Endothelial cell of umbilical vein (primary cell): ENCODE measurements around the gene KCNK1. TPM values are rescaled to one million over a fixed set of nuclear protein-coding genes. Genes with fewer than 3 reads are reported as not detected.

ENCODE experiments used
- BruUV-seq: library from RNA; stranded (reverse); fragments of 400-500 nt; replicated peaks from 2 replicates; lab custom pipeline; 2021; lab: Mats Ljungman, UMichigan
- CTCF ChIA-PET: fragments of 300-600, 350-600 bp; sonication (Branson Sonifier 250); formaldehyde crosslinking; loops from one replicate; lab custom pipeline; 2021; ENCODE audit warnings: antibody characterized with exemption, inconsistent platforms; lab: Charles Lee
- POLR2A ChIA-PET: fragments of 300-600, 350-600 bp; sonication (Branson Sonifier 250); formaldehyde crosslinking; loops from one replicate; lab custom pipeline; 2021; ENCODE audit warnings: antibody characterized with exemption, inconsistent platforms; lab: Charles Lee
- DNase-seq: peaks from one replicate; pipeline ENCODE4 v3.0.0-alpha.2; 2011; ENCODE audit warnings: low read depth, low spot score
- FAIRE-seq: peaks from 2 replicates; lab custom pipeline; 2011; peaks lifted over from hg19 to GRCh38; lab: Jason Lieb, UNC
- H2AFZ ChIP-seq: 2 replicates; pipeline ENCODE4 v1.6.0; 2012; ENCODE audit warnings: low read depth, low read length, control low read depth, inconsistent platforms
- H3K27ac ChIP-seq: 2 replicates; pipeline ENCODE4 v1.5.1; 2011; ENCODE audit warnings: low read depth, mild to moderate bottlenecking, control low read depth, low read length, moderate library complexity; ENCODE audit not compliant: insufficient read depth
- H3K27me3 ChIP-seq, 2 experiments: 2 replicates each; pipeline versions ENCODE4 v1.6.0 to v1.6.1; 2011; ENCODE audit warnings: low read length in 2 of 2, mixed read lengths in 1 of 2; ENCODE audit not compliant: control insufficient read depth in 2 of 2, insufficient read depth in 2 of 2
- H3K36me3 ChIP-seq, 2 experiments: 2 replicates in 1 of 2; 3 replicates in 1 of 2; pipeline ENCODE4 v1.5.1; 2011; ENCODE audit warnings: low read length in 2 of 2, mild to moderate bottlenecking in 1 of 2, moderate library complexity in 1 of 2; ENCODE audit not compliant: control insufficient read depth in 2 of 2, insufficient read depth in 2 of 2; ENCODE audit errors: extremely low read depth in 1 of 2
- H3K4me1 ChIP-seq: 3 replicates; pipeline ENCODE4 v1.5.1; 2011; ENCODE audit warnings: mild to moderate bottlenecking, low read length; ENCODE audit not compliant: control insufficient read depth, insufficient read depth; ENCODE audit errors: extremely low read depth
- H3K4me2 ChIP-seq: 2 replicates; pipeline ENCODE4 v1.6.1; 2011; ENCODE audit warnings: low read length, control low read depth, mixed read lengths; ENCODE audit not compliant: insufficient read depth
- H3K4me3 ChIP-seq, 3 experiments: fragments of 200-600 bp in 1 of 3; sonication (generic), shearing (Covaris generic) in 1 of 3; replicated peaks in 1 of 3; 2 replicates each; pipeline ENCODE4 v1.5.1; 2011 to 2016; ENCODE audit warnings: control low read depth in 3 of 3, low read length in 3 of 3, mild to moderate bottlenecking in 2 of 3, inconsistent platforms in 1 of 3, low read depth in 1 of 3, moderate library complexity in 1 of 3; ENCODE audit not compliant: insufficient read depth in 1 of 3
- H3K79me2 ChIP-seq: 2 replicates; pipeline ENCODE4 v1.6.0; 2012; ENCODE audit warnings: low read length, inconsistent platforms; ENCODE audit not compliant: control insufficient read depth, insufficient read depth
- H3K9ac ChIP-seq: replicated peaks from 2 replicates; pipeline ENCODE3; 2011; ENCODE audit warnings: low read length, control low read depth; ENCODE audit not compliant: insufficient read depth; ENCODE audit errors: extremely low read depth
- H3K9me1 ChIP-seq: replicated peaks from 3 replicates; pipeline ENCODE4 v1.6.0; 2011; ENCODE audit warnings: mild to moderate bottlenecking, low read length; ENCODE audit not compliant: control insufficient read depth, insufficient read depth; ENCODE audit errors: extremely low read depth
- H3K9me3 ChIP-seq: replicated peaks from 2 replicates; pipeline ENCODE4 v1.5.1; 2012; ENCODE audit warnings: low read length, inconsistent platforms; ENCODE audit not compliant: control insufficient read depth, insufficient read depth
- H4K20me1 ChIP-seq: replicated peaks from 2 replicates; pipeline ENCODE3; 2011; ENCODE audit warnings: mild to moderate bottlenecking, low read length; ENCODE audit not compliant: control insufficient read depth, insufficient read depth; ENCODE audit errors: extremely low read depth
- CTCF ChIP-seq, 2 donors: IDR thresholded peaks; 1 replicate in 1 of 2; 2 replicates in 1 of 2; pipeline ENCODE4 v1.5.1; 2011; ENCODE audit warnings: low read length in 2 of 2, mild to moderate bottlenecking in 2 of 2, moderate library complexity in 2 of 2, control low read depth in 1 of 2, inconsistent platforms in 1 of 2, low read depth in 1 of 2; ENCODE audit not compliant: insufficient read depth in 1 of 2; ENCODE audit errors: extremely low read depth in 1 of 2
- FOS ChIP-seq: IDR thresholded peaks from 2 replicates; pipeline ENCODE4 v1.6.1; 2011; ENCODE audit warnings: mild to moderate bottlenecking, low read length, moderate library complexity, borderline replicate concordance; ENCODE audit not compliant: insufficient read depth
- GATA2 ChIP-seq: IDR thresholded peaks from 2 replicates; pipeline ENCODE4 v1.7.0; 2011; ENCODE audit warnings: low read depth, mild to moderate bottlenecking, moderate library complexity, mixed read lengths, low read length; ENCODE audit not compliant: insufficient read length, insufficient read depth
- JUN ChIP-seq: IDR thresholded peaks from 2 replicates; pipeline ENCODE4 v1.6.1; 2011; ENCODE audit warnings: borderline replicate concordance, low read depth; ENCODE audit not compliant: insufficient read length, insufficient read depth
- MYC ChIP-seq: IDR thresholded peaks from one replicate; pipeline ENCODE4 v1.6.1; 2011; ENCODE audit warnings: mild to moderate bottlenecking, low read depth, low read length
- POLR2A ChIP-seq: IDR thresholded peaks from 2 replicates; pipeline ENCODE4 v1.6.1; 2012; ENCODE audit warnings: low read depth, mild to moderate bottlenecking, control low read depth, low read length
- POLR2AphosphoS5 ChIP-seq: IDR thresholded peaks from 2 replicates; pipeline ENCODE4 v1.6.1; 2012; ENCODE audit warnings: low read depth, mild to moderate bottlenecking, control low read depth, low read length, moderate library complexity; ENCODE audit not compliant: insufficient read depth
- dilution Hi-C: fragments of 300-500 bp; cut with MboI; formaldehyde crosslinking; loops from one replicate; pipeline ENCODE4 v1.15.0; 2019; ENCODE audit warnings: low sequenced_read_pairs; ENCODE audit not compliant: extremely low pct_ligation_motif_present
- intact Hi-C: fragments of 100-400 bp; cut with micrococcal nuclease; formaldehyde crosslinking; loops from one replicate; pipeline ENCODE4 v1.10.0; 2022
- polyA plus RNA-seq, 4 experiments: library from polyadenylated mRNA; depleted of rRNA in 3 of 4; stranded (reverse) in 3 of 4; unstranded in 1 of 4; fragments of >200 nt; gene quantifications; 2 replicates each; pipeline versions ENCODE4 v1.2.1 to v1.2.3, GENCODE V29; 2011 to 2012; ENCODE audit warnings: missing spikeins in 1 of 4
- total RNA-seq: library from RNA; stranded (reverse); gene quantifications from 2 replicates; pipeline ENCODE4 v1.2.3, GENCODE V29; 2021

KCNK1 gene
- total and polyA plus RNA-seq, 2 donors (not counting 3 experiments of a cell fraction or from before 2014, with no cell fraction given): 0.83 to 2.8 TPM

- H3K27ac ChIP-seq: no peak overlapping the region
- dilution Hi-C loops (no loop called here), intact Hi-C loops (no loop called here)
- ChIA-PET POLR2A (no interaction called here), CTCF (no interaction called here)
- H3K36me3 ChIP-seq: no peaks in the 10 kb centered on the region
- no peaks in the 10 kb centered on the region for H3K9me1 ChIP-seq
- no peaks in the 10 kb centered on the region for H3K79me2 ChIP-seq
- no peak overlapping the region for H3K9ac ChIP-seq
- H3K9me3 ChIP-seq: no peaks in the 10 kb centered on the region
- FAIRE-seq: no peak
- TF ChIP-seq FOS: no peak
- no peak for TF ChIP-seq POLR2AphosphoS5
- no peak for TF ChIP-seq POLR2A
- no peak for TF ChIP-seq MYC
- TF ChIP-seq GATA2: no peak
- TF ChIP-seq JUN: no peak
- no peaks in the 10 kb centered on the region for H3K4me1 ChIP-seq
- no peak for DNase-seq
- H2AFZ ChIP-seq: no peak overlapping the region
- H3K4me3 ChIP-seq: no peak overlapping the region
- no TSS peak for BruUV-seq
- no peak overlapping the region for H3K4me2 ChIP-seq
- H3K27me3 ChIP-seq: no peaks in the 10 kb centered on the region
- no peaks in the 10 kb centered on the region for H4K20me1 ChIP-seq
Measured at GRCh38 chr1:233621923-233622322, 8.0 kb downstream of the KCNK1 start.

GRCh38 chr1:233624289-233624688, 10.4 kb downstream of the KCNK1 start:
- TF ChIP-seq CTCF (IDR thresholded peaks at IDR 0.05; ENCODE audit: extremely low read depth in 1 of 2, insufficient read depth in 1 of 2, low read depth in 1 of 2, low read length in 2 of 2): no peak
- Histone ChIP-seq H3K9ac (no peak overlapping the region), H2AFZ (no peak overlapping the region), H3K79me2 (no peaks in the 10 kb centered on the region), H3K4me2 (no peak overlapping the region), H3K9me3 (no peaks in the 10 kb centered on the region), H3K36me3 (no peaks in the 10 kb centered on the region), H4K20me1 (no peaks in the 10 kb centered on the region), H3K27me3 (no peaks in the 10 kb centered on the region), H3K4me3 (no peak overlapping the region), H3K27ac (no peak overlapping the region), H3K4me1 (no peaks in the 10 kb centered on the region), H3K9me1 (no peaks in the 10 kb centered on the region)
- dilution Hi-C loops: no loop called here
- intact Hi-C loops: no loop called here
- ChIA-PET POLR2A (no interaction called here), CTCF (no interaction called here)
- DNase-seq (no peak), FAIRE-seq (no peak)
- no TSS peak for BruUV-seq
